Stimulated activated CD8-positive, alpha-beta memory T cell treated with anti-CD3 and anti-CD28 coated beads, Interleukin-7, amount 100 ng/mL, for 24 hours (primary cell): Measurements from ENCODE around the gene CHKB.
"Not testable (repeated sequence)": the region's sequence is repeated elsewhere in the genome, so short reads cannot be mapped to it uniquely, and the experiment has no call there.

Experiments
- DNase-seq: peaks from one replicate; pipeline ENCODE4 v3.0.0-alpha.2; 2020; ENCODE audit warnings: low read depth

The CHKB gene

DNA sequence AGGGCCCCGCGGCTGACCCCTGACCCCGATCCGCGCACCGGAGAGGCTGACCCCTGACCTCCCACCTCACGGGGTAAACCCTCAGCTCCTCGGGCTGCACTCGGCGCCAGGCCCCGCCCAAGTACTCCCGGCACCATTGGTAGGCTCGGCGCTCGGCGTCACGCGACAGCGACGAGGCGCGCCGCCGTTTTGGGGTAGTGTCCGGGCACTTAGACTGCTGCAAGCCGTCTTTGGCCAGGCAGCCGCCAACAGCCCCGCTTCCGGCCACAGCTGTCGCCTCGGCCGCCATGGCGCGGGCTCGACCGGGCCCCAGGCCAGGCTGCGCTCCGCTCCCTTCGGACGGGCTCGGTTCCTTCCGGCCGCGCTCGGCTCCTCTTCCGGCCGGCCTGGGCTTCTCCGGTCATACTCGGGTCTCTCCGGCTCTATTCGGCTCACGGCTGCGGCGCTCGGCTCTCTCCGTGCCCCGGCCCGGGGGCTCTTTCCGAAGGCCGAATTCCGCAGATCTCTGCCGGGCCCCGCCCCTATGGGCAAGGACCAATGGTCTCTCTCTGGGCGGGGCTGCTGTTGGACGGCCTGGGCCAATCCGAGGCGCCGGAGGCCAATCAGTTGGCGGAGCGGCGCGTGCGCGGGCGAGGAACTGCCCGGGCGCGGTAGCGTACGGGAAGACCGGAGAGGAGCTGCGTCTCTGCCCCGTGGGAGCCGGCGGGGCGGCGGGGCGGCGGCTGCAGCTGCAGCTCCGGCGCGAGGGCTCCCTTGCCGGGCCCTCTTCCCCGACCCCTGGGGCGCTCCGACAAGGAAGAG lies at the start of gene CHKB:
CHKB (minus strand) TSS at position 357 of the 801 bp plus-strand sequence; CDS start at position 289, 68 bp downstream.
- DNase-seq: peak; percentile 95

GRCh38 chr22:50630376-50630775 lies 47.7 kb upstream of the CHKB start:
- no peak for DNase-seq

DNA sequence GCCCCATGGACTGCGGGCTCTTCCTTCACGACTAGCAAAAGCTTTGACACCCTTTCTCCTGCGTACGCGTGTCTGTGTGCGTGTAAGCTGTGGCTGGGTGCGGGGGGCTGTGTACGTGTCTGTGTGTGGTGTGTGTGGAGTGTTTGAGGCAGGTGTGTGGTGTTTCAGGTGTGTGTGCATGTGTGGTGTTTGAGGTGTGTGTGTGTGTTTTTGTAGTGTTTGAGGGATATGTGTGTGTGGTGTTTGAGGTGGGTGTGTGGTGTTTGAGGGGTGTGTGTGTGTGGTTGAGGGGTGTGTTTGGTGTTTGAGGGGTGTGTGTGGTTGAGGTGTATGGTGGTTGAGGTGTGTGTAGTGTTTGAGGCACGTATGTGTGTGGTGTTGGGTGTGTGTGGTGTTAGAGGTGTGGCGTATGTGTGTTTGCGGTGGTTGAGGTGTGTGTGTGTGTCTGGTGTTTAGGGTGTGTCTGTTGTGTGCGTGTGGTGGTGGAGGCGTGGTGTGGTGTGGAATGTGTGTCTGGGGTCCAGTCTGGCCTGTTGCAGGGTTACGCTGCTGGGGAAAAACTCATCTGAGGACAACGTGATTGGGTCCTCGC lies 46.0 kb upstream of the CHKB start:
- DNase-seq: no peak

DNA sequence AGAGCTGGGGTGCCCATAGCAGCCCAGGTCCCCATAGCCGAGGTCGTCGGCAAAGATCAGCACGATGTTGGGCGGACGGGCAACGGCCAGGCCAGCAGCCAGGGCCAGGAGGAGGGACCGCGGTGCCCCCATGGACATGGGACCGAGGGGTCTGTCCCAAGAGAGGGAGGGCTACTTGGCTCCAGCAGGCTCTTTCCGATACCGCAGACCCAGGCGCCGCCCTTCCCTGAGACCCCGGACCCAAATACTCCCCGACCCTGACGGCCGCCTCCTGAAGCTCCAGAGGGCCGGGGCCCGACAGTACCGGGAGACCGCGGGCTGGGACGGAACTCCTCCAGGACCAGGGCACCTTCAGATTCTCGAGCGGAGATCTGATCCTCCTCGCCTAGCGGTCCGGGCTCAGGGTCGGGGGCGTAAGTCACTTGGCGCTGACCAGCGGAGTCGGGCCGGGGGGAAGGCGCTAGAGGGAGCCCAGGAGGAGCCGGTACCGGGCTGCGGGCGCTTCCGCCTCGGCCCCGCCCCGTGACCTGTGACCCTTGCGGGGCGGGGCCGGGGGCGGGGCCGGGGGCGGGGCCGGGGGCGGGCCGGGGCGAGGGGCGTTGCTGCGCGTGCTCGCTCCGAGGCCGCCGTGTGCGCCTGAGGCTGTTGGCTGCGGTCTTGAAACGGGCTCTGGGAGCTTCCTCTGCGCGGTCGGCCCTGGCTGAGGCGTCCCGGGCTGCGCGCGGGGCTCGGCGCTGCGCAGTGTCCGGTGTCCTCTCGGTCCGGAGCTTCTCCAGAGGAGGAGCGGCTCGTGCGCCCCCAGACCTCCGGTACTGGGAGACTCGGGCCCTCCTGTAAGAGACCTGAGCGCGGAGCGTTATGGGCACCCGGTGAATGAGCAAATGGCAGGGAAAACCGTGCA lies 45.2 kb upstream of the CHKB start, which contains the start of gene ARSA:
ARSA (minus strand) TSS at position 511 of the 901 bp plus-strand sequence; CDS start at position 138, 373 bp downstream.
- peak; percentile 41 for DNase-seq

GRCh38 chr22:50626850-50627641 lies 44.4 kb upstream of the CHKB start:
- DNase-seq: no peak

DNA sequence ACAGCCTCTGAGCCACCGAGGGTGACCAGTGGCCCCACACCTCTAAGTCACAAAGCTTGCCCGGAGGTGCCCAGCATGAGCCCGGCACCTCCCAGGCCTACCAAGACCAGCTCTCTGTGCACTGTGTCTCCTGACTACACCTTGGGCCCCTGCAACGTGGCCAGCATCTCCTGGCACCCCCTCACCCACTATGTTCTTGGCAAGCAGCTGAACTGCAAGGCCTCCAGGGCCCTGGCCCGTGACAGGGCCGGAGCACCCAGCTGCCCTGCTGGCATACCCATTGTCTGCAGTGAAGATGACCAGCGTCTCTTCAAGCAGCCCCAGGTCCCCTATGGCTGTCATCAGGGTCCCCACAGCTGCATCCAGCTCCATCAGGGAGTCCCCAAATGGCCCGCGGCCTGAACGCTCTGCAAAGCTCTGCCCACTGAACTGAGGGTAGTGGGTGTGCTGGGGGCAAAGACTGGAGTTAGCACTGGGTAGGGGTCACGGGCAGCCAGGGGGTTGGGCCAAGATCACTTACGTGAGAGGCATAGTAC lies 43.7 kb upstream of the CHKB start:
- DNase-seq: no peak

GRCh38 chr22:50625568-50626313 lies 43.1 kb upstream of the CHKB start:
- no peak for DNase-seq

DNA sequence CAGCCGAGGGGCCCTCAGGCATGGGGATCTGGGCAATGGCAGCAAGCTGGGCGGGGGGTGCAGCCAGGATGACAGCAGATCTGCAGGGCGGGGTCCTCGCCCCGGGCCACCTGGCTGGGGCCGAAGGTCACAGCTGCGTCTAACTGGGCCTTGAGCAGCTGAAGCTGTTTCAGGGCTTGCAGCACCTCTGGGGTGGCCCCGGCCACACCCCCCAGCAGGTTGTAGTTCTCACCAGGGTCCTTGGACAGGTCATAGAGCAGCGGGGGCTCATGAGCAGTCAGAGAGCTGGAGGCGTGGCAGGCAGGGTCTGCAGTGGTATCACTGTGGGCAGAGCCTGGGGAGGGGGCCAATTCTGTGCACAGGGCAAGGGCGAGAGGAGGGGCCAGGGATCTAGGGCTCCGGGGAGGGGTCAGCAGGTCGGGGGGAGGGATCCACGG lies 42.5 kb upstream of the CHKB start:
- no peak for DNase-seq

DNA sequence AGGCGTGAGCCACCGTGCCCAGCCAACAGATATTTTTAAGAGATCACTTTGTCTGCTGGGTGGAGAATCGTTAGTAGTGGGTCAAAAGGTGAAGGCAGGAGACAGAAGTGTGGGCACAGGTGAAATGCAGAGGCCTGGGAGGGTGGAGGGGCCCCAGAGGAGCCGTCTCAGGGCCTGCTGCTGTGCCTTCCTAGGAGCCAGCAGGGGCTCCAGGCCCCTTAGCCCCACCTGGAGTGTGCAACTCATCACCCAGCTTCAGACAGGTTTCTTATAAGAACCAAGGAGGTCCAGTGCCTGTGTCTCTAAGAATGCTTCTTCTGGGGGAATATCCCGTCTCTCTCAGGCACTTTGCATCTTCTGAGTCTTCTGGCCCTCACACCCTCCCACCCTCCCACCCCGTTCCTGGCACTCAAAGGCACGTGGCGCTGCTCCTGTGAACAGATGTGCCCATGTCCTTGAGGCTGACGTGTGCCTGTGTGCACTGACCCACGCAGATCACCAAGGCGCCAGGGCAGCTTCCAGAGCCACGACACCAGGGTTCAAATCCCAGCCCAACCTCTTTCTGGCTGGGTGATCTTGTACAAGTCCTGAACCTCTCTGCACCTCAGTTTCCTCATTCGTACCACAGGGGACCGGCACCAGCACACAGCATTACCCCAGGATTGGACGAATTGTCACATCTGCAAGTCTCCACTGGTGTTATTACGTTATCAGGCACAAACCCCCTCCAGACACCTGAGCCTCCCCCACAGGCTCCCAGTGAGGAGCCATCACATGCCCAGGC lies 41.9 kb upstream of the CHKB start:
- no peak for DNase-seq

DNA sequence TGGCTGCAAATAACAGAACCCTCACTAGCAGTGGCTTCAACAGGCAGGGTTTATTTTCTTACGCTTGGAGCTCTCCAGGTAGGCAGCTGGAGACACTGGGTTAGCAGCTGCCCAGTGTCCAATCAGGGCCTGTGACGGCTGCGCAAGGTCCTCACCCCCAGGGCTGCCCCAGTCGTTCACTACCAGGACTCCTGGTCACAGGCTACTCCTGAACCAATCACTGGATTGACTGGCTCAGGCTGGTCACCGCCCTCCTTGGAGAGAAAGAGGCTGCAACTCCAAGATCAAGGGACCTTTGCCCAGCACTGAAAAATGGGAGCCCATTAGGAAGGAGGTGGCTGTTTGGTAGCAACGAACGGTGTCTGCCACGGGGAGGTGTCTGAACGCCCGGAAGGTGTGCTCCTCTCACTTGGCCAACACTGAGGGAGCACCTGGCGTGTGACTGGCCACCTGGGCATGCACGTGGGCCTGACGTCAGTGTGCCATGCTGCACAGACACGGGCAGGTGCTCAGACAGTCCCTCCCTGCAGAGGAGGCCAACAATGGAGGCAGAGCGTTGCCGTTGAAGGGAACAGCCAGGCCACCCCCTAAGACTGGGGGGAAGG lies 40.2 kb upstream of the CHKB start:
- DNase-seq: no peak

GRCh38 chr22:50621948-50622722 lies 39.5 kb upstream of the CHKB start:
- no peak for DNase-seq

- DNase-seq: no peak
These were observed 38.8 kb upstream of the CHKB start for GRCh38 chr22:50621356-50621880.

- DNase-seq: peak; percentile 71
These were observed 38.1 kb upstream of the CHKB start for GRCh38 chr22:50620593-50621355.

- not testable (repeated sequence) for DNase-seq
These were observed 31.6 kb upstream of the CHKB start for GRCh38 chr22:50614296-50614695.

GRCh38 chr22:50613291-50613981 lies 30.8 kb upstream of the CHKB start:
- no peak for DNase-seq

GRCh38 chr22:50612528-50613221 lies 30.0 kb upstream of the CHKB start:
- DNase-seq: no peak
